ENCODE data around the gene CCDC63.
"Not testable (repeated sequence)": the region's sequence is repeated elsewhere in the genome, so short reads cannot be mapped to it uniquely, and the experiment has no call there.

The CCDC63 gene

DNA sequence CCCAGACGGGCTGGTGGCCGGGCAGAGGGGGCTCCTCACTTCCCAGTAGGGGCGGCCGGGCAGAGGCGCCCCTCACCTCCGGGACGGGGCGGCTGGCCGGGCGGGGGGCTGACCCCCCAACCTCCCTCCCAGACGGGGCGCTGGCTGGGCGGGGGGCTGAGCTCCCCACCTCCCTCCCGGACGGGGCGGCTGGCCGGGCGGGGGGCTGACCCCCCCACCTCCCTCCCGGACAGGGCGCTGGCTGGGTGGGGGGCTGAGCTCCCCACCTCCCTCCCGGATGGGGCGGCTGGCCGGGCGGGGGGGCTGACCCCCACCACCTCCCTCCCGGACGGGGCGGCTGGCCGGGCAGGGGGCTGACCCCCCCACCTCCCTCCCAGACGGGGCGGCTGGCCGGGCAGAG is 103.7 kb downstream of the CCDC63 start:
- not testable (repeated sequence) for FAIRE-seq; DNase-seq (ENCODE audit: low spot score)

DNA sequence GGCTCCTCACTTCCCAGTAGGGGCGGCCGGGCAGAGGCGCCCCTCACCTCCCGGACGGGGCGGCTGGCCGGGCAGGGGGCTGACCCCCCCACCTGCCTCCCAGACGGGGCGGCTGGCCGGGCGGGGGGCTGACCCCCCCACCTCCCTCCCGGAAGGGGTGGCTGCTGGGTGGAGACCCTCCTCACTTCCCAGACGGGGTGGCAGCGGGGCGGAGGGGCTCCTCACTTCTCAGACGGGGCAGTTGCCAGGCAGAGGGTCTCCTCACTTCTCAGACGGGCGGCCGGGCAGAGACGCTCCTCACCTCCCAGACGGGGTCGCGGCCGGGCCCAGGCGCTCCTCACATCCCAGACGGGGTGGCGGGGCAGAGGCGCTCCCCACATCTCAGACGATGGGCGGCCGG is 104.1 kb downstream of the CCDC63 start:
- DNase-seq (ENCODE audit: low spot score): not testable (repeated sequence)

More for the DNA sequence above, 104.1 kb downstream of the CCDC63 start:
- not testable (repeated sequence) for FAIRE-seq

Measured in RCC 7860 (cell line).